WTC11 (cell line): ENCODE data around the gene HFM1. TPM values are rescaled to one million over a fixed set of nuclear protein-coding genes. Genes with fewer than 3 reads are reported as not detected.

ENCODE experiments used
- ATF2 ChIP-seq: sonication (generic); formaldehyde crosslinking; IDR thresholded peaks from 2 replicates; pipeline ENCODE4 v1.8.1; 2022; ENCODE audit warnings: low read depth, missing genetic modification reagents, borderline replicate concordance
- E2F5 ChIP-seq: sonication (generic); formaldehyde crosslinking; IDR thresholded peaks from 2 replicates; pipeline ENCODE4 v1.8.1; 2022; ENCODE audit warnings: mild to moderate bottlenecking, moderate library complexity, missing genetic modification reagents
- ETV6 ChIP-seq: sonication (generic); formaldehyde crosslinking; IDR thresholded peaks from 2 replicates; pipeline ENCODE4 v1.8.1; 2022; ENCODE audit warnings: mild to moderate bottlenecking, missing genetic modification reagents
- FOXK1 ChIP-seq: sonication (generic); formaldehyde crosslinking; IDR thresholded peaks from 2 replicates; pipeline ENCODE4 v1.8.0; 2022; ENCODE audit warnings: mild to moderate bottlenecking, moderate library complexity, missing genetic modification reagents
- FOXP4 ChIP-seq: sonication (generic); formaldehyde crosslinking; IDR thresholded peaks from 2 replicates; pipeline ENCODE4 v1.8.0; 2022; ENCODE audit warnings: mild to moderate bottlenecking, missing genetic modification reagents
- GTF2I ChIP-seq: fragments of 250-450 bp; sonication (Bioruptor Pico); conservative IDR thresholded peaks from 2 replicates; pipeline ENCODE4 v1.4.0; 2021; ENCODE audit warnings: mild to moderate bottlenecking
- HMGXB4 ChIP-seq: sonication (generic); formaldehyde crosslinking; IDR thresholded peaks from 2 replicates; pipeline ENCODE4 v1.8.1; 2023; ENCODE audit warnings: mild to moderate bottlenecking, moderate library complexity, missing genetic modification reagents
- KAT7 ChIP-seq: sonication (generic); formaldehyde crosslinking; IDR thresholded peaks from 2 replicates; pipeline ENCODE4 v1.8.1; 2023; ENCODE audit warnings: missing genetic modification reagents, mild to moderate bottlenecking, borderline replicate concordance
- MYBL2 ChIP-seq: sonication (generic); formaldehyde crosslinking; IDR thresholded peaks from 2 replicates; pipeline ENCODE4 v1.8.1; 2023; ENCODE audit warnings: mild to moderate bottlenecking, moderate library complexity, missing genetic modification reagents
- SMAD3 ChIP-seq: sonication (generic); formaldehyde crosslinking; IDR thresholded peaks from 2 replicates; pipeline ENCODE4 v1.8.0; 2022; ENCODE audit warnings: missing genetic modification reagents, mild to moderate bottlenecking, borderline replicate concordance
- TEAD1 ChIP-seq: sonication (generic); formaldehyde crosslinking; IDR thresholded peaks from 2 replicates; pipeline ENCODE4 v1.8.0; 2022; ENCODE audit warnings: mild to moderate bottlenecking, missing genetic modification reagents
- ZNF317 ChIP-seq: sonication (generic); formaldehyde crosslinking; IDR thresholded peaks from 2 replicates; pipeline ENCODE4 v1.8.1; 2023; ENCODE audit warnings: low read depth, mild to moderate bottlenecking, moderate library complexity, missing genetic modification reagents, borderline replicate concordance
- ZNF425 ChIP-seq: fragments of 250-450 bp; sonication (Bioruptor Pico); conservative IDR thresholded peaks from 2 replicates; pipeline ENCODE4 v1.9.0; 2021; ENCODE audit warnings: mild to moderate bottlenecking
- total RNA-seq: library from RNA; stranded (reverse); gene quantifications from 3 replicates; pipeline ENCODE4 v1.2.3, GENCODE V29; 2021
- TF ChIP-seq, protein P1 (sequence below): sonication (generic); formaldehyde crosslinking; IDR thresholded peaks from 2 replicates; pipeline ENCODE4 v1.8.1; 2023; ENCODE audit warnings: mild to moderate bottlenecking, missing genetic modification reagents
- TF ChIP-seq, protein P2 (sequence below): sonication (generic); formaldehyde crosslinking; IDR thresholded peaks from 2 replicates; pipeline ENCODE4 v1.8.0; 2023; ENCODE audit warnings: missing genetic modification reagents
- TF ChIP-seq, protein P3 (sequence below): sonication (generic); formaldehyde crosslinking; IDR thresholded peaks from 2 replicates; pipeline ENCODE4 v1.8.1; 2022; ENCODE audit warnings: low read depth, mild to moderate bottlenecking, moderate library complexity, missing genetic modification reagents, borderline replicate concordance
- TF ChIP-seq, protein P4 (sequence below): sonication (generic); formaldehyde crosslinking; IDR thresholded peaks from 2 replicates; pipeline ENCODE4 v1.8.0; 2023; ENCODE audit warnings: mild to moderate bottlenecking, missing genetic modification reagents

HFM1 gene
- total RNA-seq, 1 experiment from 2014 or later, result 1.7 TPM

GRCh38 chr1:91404151-91405012 lies at the start of gene HFM1 (continued):
- peak; percentile 83; the same call in 1 of the 2 replicates for TF ChIP-seq HMGXB4
- TF ChIP-seq GTF2I (CRISPR knock-in tag), result no peak
- TF ChIP-seq, protein P1, sequence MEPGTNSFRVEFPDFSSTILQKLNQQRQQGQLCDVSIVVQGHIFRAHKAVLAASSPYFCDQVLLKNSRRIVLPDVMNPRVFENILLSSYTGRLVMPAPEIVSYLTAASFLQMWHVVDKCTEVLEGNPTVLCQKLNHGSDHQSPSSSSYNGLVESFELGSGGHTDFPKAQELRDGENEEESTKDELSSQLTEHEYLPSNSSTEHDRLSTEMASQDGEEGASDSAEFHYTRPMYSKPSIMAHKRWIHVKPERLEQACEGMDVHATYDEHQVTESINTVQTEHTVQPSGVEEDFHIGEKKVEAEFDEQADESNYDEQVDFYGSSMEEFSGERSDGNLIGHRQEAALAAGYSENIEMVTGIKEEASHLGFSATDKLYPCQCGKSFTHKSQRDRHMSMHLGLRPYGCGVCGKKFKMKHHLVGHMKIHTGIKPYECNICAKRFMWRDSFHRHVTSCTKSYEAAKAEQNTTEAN (CRISPR knock-in tag), result 0 out of 2 replicates have a peak, but pooled peaks have one; percentile 72
- TF ChIP-seq, protein P2, sequence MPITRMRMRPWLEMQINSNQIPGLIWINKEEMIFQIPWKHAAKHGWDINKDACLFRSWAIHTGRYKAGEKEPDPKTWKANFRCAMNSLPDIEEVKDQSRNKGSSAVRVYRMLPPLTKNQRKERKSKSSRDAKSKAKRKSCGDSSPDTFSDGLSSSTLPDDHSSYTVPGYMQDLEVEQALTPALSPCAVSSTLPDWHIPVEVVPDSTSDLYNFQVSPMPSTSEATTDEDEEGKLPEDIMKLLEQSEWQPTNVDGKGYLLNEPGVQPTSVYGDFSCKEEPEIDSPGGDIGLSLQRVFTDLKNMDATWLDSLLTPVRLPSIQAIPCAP (CRISPR knock-in tag), result no peak
- TF ChIP-seq MYBL2 (CRISPR knock-in tag), result peak; percentile 70; the same call in 1 of the 2 replicates
- TF ChIP-seq ZNF317 (CRISPR knock-in tag), result no peak
- TF ChIP-seq ATF2 (CRISPR knock-in tag), result no peak
- TF ChIP-seq, protein P3, sequence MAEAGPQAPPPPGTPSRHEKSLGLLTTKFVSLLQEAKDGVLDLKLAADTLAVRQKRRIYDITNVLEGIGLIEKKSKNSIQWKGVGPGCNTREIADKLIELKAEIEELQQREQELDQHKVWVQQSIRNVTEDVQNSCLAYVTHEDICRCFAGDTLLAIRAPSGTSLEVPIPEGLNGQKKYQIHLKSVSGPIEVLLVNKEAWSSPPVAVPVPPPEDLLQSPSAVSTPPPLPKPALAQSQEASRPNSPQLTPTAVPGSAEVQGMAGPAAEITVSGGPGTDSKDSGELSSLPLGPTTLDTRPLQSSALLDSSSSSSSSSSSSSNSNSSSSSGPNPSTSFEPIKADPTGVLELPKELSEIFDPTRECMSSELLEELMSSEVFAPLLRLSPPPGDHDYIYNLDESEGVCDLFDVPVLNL (CRISPR knock-in tag), result peak; percentile 10; the same call in 1 of the 2 replicates
- no peak for TF ChIP-seq ZNF425 (CRISPR knock-in tag)
- 0 out of 2 replicates have a peak, but pooled peaks have one; percentile 9 for TF ChIP-seq SMAD3 (CRISPR knock-in tag)
- 0 out of 2 replicates have a peak, but pooled peaks have one; percentile 55 for TF ChIP-seq FOXP4
- peak; percentile 79; the same call in 1 of the 2 replicates for TF ChIP-seq E2F5 (CRISPR knock-in tag)
- peak; percentile 40; the same call in 1 of the 2 replicates for TF ChIP-seq FOXK1
- TF ChIP-seq TEAD1 (CRISPR knock-in tag), result peak; percentile 72; the same call in 1 of the 2 replicates
- TF ChIP-seq KAT7 (CRISPR knock-in tag), result 0 out of 2 replicates have a peak, but pooled peaks have one; percentile 54
- TF ChIP-seq, protein P4, sequence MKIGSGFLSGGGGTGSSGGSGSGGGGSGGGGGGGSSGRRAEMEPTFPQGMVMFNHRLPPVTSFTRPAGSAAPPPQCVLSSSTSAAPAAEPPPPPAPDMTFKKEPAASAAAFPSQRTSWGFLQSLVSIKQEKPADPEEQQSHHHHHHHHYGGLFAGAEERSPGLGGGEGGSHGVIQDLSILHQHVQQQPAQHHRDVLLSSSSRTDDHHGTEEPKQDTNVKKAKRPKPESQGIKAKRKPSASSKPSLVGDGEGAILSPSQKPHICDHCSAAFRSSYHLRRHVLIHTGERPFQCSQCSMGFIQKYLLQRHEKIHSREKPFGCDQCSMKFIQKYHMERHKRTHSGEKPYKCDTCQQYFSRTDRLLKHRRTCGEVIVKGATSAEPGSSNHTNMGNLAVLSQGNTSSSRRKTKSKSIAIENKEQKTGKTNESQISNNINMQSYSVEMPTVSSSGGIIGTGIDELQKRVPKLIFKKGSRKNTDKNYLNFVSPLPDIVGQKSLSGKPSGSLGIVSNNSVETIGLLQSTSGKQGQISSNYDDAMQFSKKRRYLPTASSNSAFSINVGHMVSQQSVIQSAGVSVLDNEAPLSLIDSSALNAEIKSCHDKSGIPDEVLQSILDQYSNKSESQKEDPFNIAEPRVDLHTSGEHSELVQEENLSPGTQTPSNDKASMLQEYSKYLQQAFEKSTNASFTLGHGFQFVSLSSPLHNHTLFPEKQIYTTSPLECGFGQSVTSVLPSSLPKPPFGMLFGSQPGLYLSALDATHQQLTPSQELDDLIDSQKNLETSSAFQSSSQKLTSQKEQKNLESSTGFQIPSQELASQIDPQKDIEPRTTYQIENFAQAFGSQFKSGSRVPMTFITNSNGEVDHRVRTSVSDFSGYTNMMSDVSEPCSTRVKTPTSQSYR (CRISPR knock-in tag), result no peak
- peak; percentile 80 for TF ChIP-seq ETV6 (CRISPR knock-in tag)
- TF ChIP-seq, all 79 proteins: peak for 19
